22Rv1 (cell line): Measurements from ENCODE around the gene MEGF10.

Experiments
- CTCF ChIP-seq: fragments of 450-650 bp; IDR thresholded peaks from 2 replicates; pipeline ENCODE4 v1.5.1; 2017; ENCODE audit warnings: mild to moderate bottlenecking
- ZFX ChIP-seq: fragments of 450-650 bp; IDR thresholded peaks from 2 replicates; pipeline ENCODE4 v1.6.1; 2017; ENCODE audit warnings: antibody characterized with exemption, borderline replicate concordance

- no peak for TF ChIP-seq CTCF
- TF ChIP-seq ZFX: no peak
Observed at GRCh38 chr5:127358284-127358683, 67.7 kb downstream of the MEGF10 start.
